Endothelial cell of umbilical vein (primary cell): ENCODE measurements around the gene EPB41L4B. TPM values are rescaled to one million over a fixed set of nuclear protein-coding genes. Genes with fewer than 3 reads are reported as not detected.

Source experiments
- BruUV-seq: library from RNA; stranded (reverse); fragments of 400-500 nt; replicated peaks from 2 replicates; lab custom pipeline; 2021; lab: Mats Ljungman, UMichigan
- CTCF ChIA-PET: fragments of 300-600, 350-600 bp; sonication (Branson Sonifier 250); formaldehyde crosslinking; loops from one replicate; lab custom pipeline; 2021; ENCODE audit warnings: antibody characterized with exemption, inconsistent platforms; lab: Charles Lee
- POLR2A ChIA-PET: fragments of 300-600, 350-600 bp; sonication (Branson Sonifier 250); formaldehyde crosslinking; loops from one replicate; lab custom pipeline; 2021; ENCODE audit warnings: antibody characterized with exemption, inconsistent platforms; lab: Charles Lee
- DNase-seq: peaks from one replicate; pipeline ENCODE4 v3.0.0-alpha.2; 2011; ENCODE audit warnings: low read depth, low spot score
- FAIRE-seq: peaks from 2 replicates; lab custom pipeline; 2011; peaks lifted over from hg19 to GRCh38; lab: Jason Lieb, UNC
- H2AFZ ChIP-seq: 2 replicates; pipeline ENCODE4 v1.6.0; 2012; ENCODE audit warnings: low read depth, low read length, control low read depth, inconsistent platforms
- H3K27ac ChIP-seq: 2 replicates; pipeline ENCODE4 v1.5.1; 2011; ENCODE audit warnings: low read depth, mild to moderate bottlenecking, control low read depth, low read length, moderate library complexity; ENCODE audit not compliant: insufficient read depth
- H3K27me3 ChIP-seq, 2 experiments: 2 replicates each; pipeline versions ENCODE4 v1.6.0 to v1.6.1; 2011; ENCODE audit warnings: low read length in 2 of 2, mixed read lengths in 1 of 2; ENCODE audit not compliant: control insufficient read depth in 2 of 2, insufficient read depth in 2 of 2
- H3K36me3 ChIP-seq, 2 experiments: 2 replicates in 1 of 2; 3 replicates in 1 of 2; pipeline ENCODE4 v1.5.1; 2011; ENCODE audit warnings: low read length in 2 of 2, mild to moderate bottlenecking in 1 of 2, moderate library complexity in 1 of 2; ENCODE audit not compliant: control insufficient read depth in 2 of 2, insufficient read depth in 2 of 2; ENCODE audit errors: extremely low read depth in 1 of 2
- H3K4me1 ChIP-seq: 3 replicates; pipeline ENCODE4 v1.5.1; 2011; ENCODE audit warnings: mild to moderate bottlenecking, low read length; ENCODE audit not compliant: control insufficient read depth, insufficient read depth; ENCODE audit errors: extremely low read depth
- H3K4me2 ChIP-seq: 2 replicates; pipeline ENCODE4 v1.6.1; 2011; ENCODE audit warnings: low read length, control low read depth, mixed read lengths; ENCODE audit not compliant: insufficient read depth
- H3K4me3 ChIP-seq, 3 experiments: fragments of 200-600 bp in 1 of 3; sonication (generic), shearing (Covaris generic) in 1 of 3; replicated peaks in 1 of 3; 2 replicates each; pipeline ENCODE4 v1.5.1; 2011 to 2016; ENCODE audit warnings: control low read depth in 3 of 3, low read length in 3 of 3, mild to moderate bottlenecking in 2 of 3, inconsistent platforms in 1 of 3, low read depth in 1 of 3, moderate library complexity in 1 of 3; ENCODE audit not compliant: insufficient read depth in 1 of 3
- H3K79me2 ChIP-seq: 2 replicates; pipeline ENCODE4 v1.6.0; 2012; ENCODE audit warnings: low read length, inconsistent platforms; ENCODE audit not compliant: control insufficient read depth, insufficient read depth
- H3K9ac ChIP-seq: replicated peaks from 2 replicates; pipeline ENCODE3; 2011; ENCODE audit warnings: low read length, control low read depth; ENCODE audit not compliant: insufficient read depth; ENCODE audit errors: extremely low read depth
- H3K9me1 ChIP-seq: replicated peaks from 3 replicates; pipeline ENCODE4 v1.6.0; 2011; ENCODE audit warnings: mild to moderate bottlenecking, low read length; ENCODE audit not compliant: control insufficient read depth, insufficient read depth; ENCODE audit errors: extremely low read depth
- H3K9me3 ChIP-seq: replicated peaks from 2 replicates; pipeline ENCODE4 v1.5.1; 2012; ENCODE audit warnings: low read length, inconsistent platforms; ENCODE audit not compliant: control insufficient read depth, insufficient read depth
- H4K20me1 ChIP-seq: replicated peaks from 2 replicates; pipeline ENCODE3; 2011; ENCODE audit warnings: mild to moderate bottlenecking, low read length; ENCODE audit not compliant: control insufficient read depth, insufficient read depth; ENCODE audit errors: extremely low read depth
- FOS ChIP-seq: IDR thresholded peaks from 2 replicates; pipeline ENCODE4 v1.6.1; 2011; ENCODE audit warnings: mild to moderate bottlenecking, low read length, moderate library complexity, borderline replicate concordance; ENCODE audit not compliant: insufficient read depth
- GATA2 ChIP-seq: IDR thresholded peaks from 2 replicates; pipeline ENCODE4 v1.7.0; 2011; ENCODE audit warnings: low read depth, mild to moderate bottlenecking, moderate library complexity, mixed read lengths, low read length; ENCODE audit not compliant: insufficient read length, insufficient read depth
- JUN ChIP-seq: IDR thresholded peaks from 2 replicates; pipeline ENCODE4 v1.6.1; 2011; ENCODE audit warnings: borderline replicate concordance, low read depth; ENCODE audit not compliant: insufficient read length, insufficient read depth
- MAX ChIP-seq: IDR thresholded peaks from 2 replicates; pipeline ENCODE4 v1.6.1; 2011; ENCODE audit not compliant: insufficient read depth, insufficient read length
- POLR2A ChIP-seq: IDR thresholded peaks from 2 replicates; pipeline ENCODE4 v1.6.1; 2012; ENCODE audit warnings: low read depth, mild to moderate bottlenecking, control low read depth, low read length
- POLR2AphosphoS5 ChIP-seq: IDR thresholded peaks from 2 replicates; pipeline ENCODE4 v1.6.1; 2012; ENCODE audit warnings: low read depth, mild to moderate bottlenecking, control low read depth, low read length, moderate library complexity; ENCODE audit not compliant: insufficient read depth
- dilution Hi-C: fragments of 300-500 bp; cut with MboI; formaldehyde crosslinking; loops from one replicate; pipeline ENCODE4 v1.15.0; 2019; ENCODE audit warnings: low sequenced_read_pairs; ENCODE audit not compliant: extremely low pct_ligation_motif_present
- intact Hi-C: fragments of 100-400 bp; cut with micrococcal nuclease; formaldehyde crosslinking; loops from one replicate; pipeline ENCODE4 v1.10.0; 2022
- polyA plus RNA-seq, 4 experiments: library from polyadenylated mRNA; depleted of rRNA in 3 of 4; stranded (reverse) in 3 of 4; unstranded in 1 of 4; fragments of >200 nt; gene quantifications; 2 replicates each; pipeline versions ENCODE4 v1.2.1 to v1.2.3, GENCODE V29; 2011 to 2012; ENCODE audit warnings: missing spikeins in 1 of 4
- total RNA-seq: library from RNA; stranded (reverse); gene quantifications from 2 replicates; pipeline ENCODE4 v1.2.3, GENCODE V29; 2021
- TF ChIP-seq, protein P1 (sequence below), 2 donors: IDR thresholded peaks; 1 replicate in 1 of 2; 2 replicates in 1 of 2; pipeline ENCODE4 v1.5.1; 2011; ENCODE audit warnings: low read length in 2 of 2, mild to moderate bottlenecking in 2 of 2, moderate library complexity in 2 of 2, control low read depth in 1 of 2, inconsistent platforms in 1 of 2, low read depth in 1 of 2; ENCODE audit not compliant: insufficient read depth in 1 of 2; ENCODE audit errors: extremely low read depth in 1 of 2

EPB41L4B gene
- total and polyA plus RNA-seq, 2 donors (not counting 3 experiments of a cell fraction or from before 2014, with no cell fraction given), result 0.10 to 0.15 TPM

GRCh38 chr9:109311731-109312130, 9.1 kb downstream of the EPB41L4B start:
- POLR2A ChIA-PET, result no interaction called here
- Histone ChIP-seq H3K4me1 (no peaks in the 10 kb centered on the region), H3K27me3 (peaks cover 3 to 6% of the 10 kb centered on the region in 2 experiments), H3K9me3 (no peaks in the 10 kb centered on the region), H3K4me3 (no peak overlapping the region), H3K27ac (no peak overlapping the region), H3K36me3 (no peaks in the 10 kb centered on the region), H3K79me2 (no peaks in the 10 kb centered on the region), H3K9me1 (no peaks in the 10 kb centered on the region), H2AFZ (no peak overlapping the region), H4K20me1 (no peaks in the 10 kb centered on the region), H3K9ac (no peak overlapping the region), H3K4me2 (no peak overlapping the region)
- CTCF ChIA-PET, result no interaction called here
- FAIRE-seq (no peak), DNase-seq (no peak)
- TF ChIP-seq POLR2AphosphoS5, result no peak
- intact Hi-C loops, result no loop called here
- BruUV-seq, result no TSS peak
- dilution Hi-C loops, result no loop called here

DNA sequence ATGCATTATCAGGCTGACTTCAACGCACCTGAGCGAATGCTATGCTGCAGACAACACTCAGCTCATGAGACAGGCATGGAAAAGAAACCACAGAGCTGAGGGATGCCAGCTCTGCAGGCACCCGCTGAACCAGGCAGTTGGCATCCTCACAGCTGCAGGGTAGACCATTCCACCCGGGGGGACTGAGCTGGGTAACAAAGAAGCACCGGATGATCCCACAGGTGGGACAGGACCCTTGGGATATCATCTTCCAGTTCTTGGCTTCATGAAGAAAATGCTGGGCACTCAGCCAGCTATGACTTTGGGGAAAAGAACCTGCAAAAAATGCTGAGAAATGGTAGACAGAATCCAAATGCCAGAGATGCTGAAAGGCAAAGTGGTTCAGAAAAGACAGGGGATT, 9.6 kb downstream of the EPB41L4B start:
- Histone ChIP-seq H3K36me3 (no peaks in the 10 kb centered on the region), H3K27me3 (peaks cover 3 to 4% of the 10 kb centered on the region in 2 experiments), H3K4me3 (no peak overlapping the region), H3K4me2 (no peak overlapping the region), H3K27ac (no peak overlapping the region), H2AFZ (no peak overlapping the region), H3K9me1 (no peaks in the 10 kb centered on the region), H3K4me1 (no peaks in the 10 kb centered on the region), H3K79me2 (no peaks in the 10 kb centered on the region), H3K9ac (no peak overlapping the region), H3K9me3 (no peaks in the 10 kb centered on the region), H4K20me1 (no peaks in the 10 kb centered on the region)
- FAIRE-seq (no peak), DNase-seq (no peak)
- ChIA-PET POLR2A (no interaction called here), CTCF (no interaction called here)
- no peak for TF ChIP-seq MAX
- TF ChIP-seq JUN, result no peak
- TF ChIP-seq FOS, result no peak
- TF ChIP-seq, protein P1, sequence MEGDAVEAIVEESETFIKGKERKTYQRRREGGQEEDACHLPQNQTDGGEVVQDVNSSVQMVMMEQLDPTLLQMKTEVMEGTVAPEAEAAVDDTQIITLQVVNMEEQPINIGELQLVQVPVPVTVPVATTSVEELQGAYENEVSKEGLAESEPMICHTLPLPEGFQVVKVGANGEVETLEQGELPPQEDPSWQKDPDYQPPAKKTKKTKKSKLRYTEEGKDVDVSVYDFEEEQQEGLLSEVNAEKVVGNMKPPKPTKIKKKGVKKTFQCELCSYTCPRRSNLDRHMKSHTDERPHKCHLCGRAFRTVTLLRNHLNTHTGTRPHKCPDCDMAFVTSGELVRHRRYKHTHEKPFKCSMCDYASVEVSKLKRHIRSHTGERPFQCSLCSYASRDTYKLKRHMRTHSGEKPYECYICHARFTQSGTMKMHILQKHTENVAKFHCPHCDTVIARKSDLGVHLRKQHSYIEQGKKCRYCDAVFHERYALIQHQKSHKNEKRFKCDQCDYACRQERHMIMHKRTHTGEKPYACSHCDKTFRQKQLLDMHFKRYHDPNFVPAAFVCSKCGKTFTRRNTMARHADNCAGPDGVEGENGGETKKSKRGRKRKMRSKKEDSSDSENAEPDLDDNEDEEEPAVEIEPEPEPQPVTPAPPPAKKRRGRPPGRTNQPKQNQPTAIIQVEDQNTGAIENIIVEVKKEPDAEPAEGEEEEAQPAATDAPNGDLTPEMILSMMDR (IDR thresholded peaks at IDR 0.05; ENCODE audit: extremely low read depth in 1 of 2, insufficient read depth in 1 of 2, low read depth in 1 of 2, low read length in 2 of 2), result no peak
- no peak for TF ChIP-seq POLR2A
- TF ChIP-seq GATA2, result no peak
- TF ChIP-seq POLR2AphosphoS5, result no peak
- BruUV-seq, result no TSS peak
- intact Hi-C loops (no loop called here), dilution Hi-C loops (no loop called here)
